ENCODE data around the gene FBN2. TPM values are rescaled to one million over a fixed set of nuclear protein-coding genes. Genes with fewer than 3 reads are reported as not detected.

The FBN2 gene
- total RNA-seq: 8.8 TPM

DNA sequence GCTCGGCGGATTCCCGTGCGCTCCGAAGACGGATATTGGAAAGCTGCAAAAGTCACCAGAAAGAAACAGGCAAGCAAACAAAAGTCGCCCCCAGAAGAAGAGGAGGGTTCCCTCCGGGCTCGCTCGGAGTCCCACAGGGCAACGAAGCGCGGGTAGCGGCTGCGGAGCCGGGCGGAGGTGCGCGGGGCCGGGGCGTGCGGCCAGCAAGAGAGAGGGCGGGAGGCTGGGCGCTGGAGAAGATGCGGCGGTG, at the start of gene FBN2:
Gene FBN2 (minus strand): TSS at position 246 of the 250 bp plus-strand sequence. CDS start 642 bp downstream, outside the sequence.

Small RNA genes lying within 50 kb of the gene (small RNA-seq; reads per million reads assigned to genes)
- gene RF00019 (ENCODE audit: low replicate concordance): not detected

Measured in parietal lobe (tissue), 2 donors.